K562 (cell line): ENCODE results near the gene TENT4B. TPM values are rescaled to one million over a fixed set of nuclear protein-coding genes. Genes with fewer than 3 reads are reported as not detected.

Source experiments
- ATAC-seq: fragments of 200-7000 bp; cut with Tn5 transposase; 3 replicates; pipeline ENCODE4 v1.9.1; 2020; ENCODE audit warnings: moderate library complexity
- BruUV-seq: library from RNA; stranded (reverse); fragments of 400-500 nt; replicated peaks from 2 replicates; lab custom pipeline; 2021; lab: Mats Ljungman, UMichigan
- CTCF ChIA-PET: fragments of 300-600 bp; formaldehyde crosslinking; extraction: SDS; loops from one replicate; lab custom pipeline; 2021; ENCODE audit warnings: low intra/inter-chr PET ratio; lab: Yijun Ruan, JAX
- POLR2A ChIA-PET: fragments of 300-600, 350-650 bp; sonication (Branson Sonifier 250); formaldehyde crosslinking; extraction: SDS; loops from one replicate; lab custom pipeline; 2021; ENCODE audit warnings: antibody characterized with exemption, inconsistent platforms; lab: Yijun Ruan, JAX
- DNase-seq, 4 experiments: peaks; one replicate each; pipeline versions ENCODE4 v3.0.0 to v3.0.0-alpha.2; 2011 to 2018; ENCODE audit warnings: low spot score in 3 of 4, mixed read lengths in 3 of 4; ENCODE audit errors: extremely low read depth in 1 of 4
- FAIRE-seq: peaks from 2 replicates; lab custom pipeline; 2011; peaks lifted over from hg19 to GRCh38; lab: Jason Lieb, UNC
- H2AFZ ChIP-seq: 2 replicates; pipeline ENCODE4 v1.6.0; 2011; ENCODE audit warnings: low read depth, low read length, control low read depth, inconsistent platforms
- H3K27ac ChIP-seq: fragments of 200-600 bp; 3 replicates; pipeline ENCODE4 v1.8.0; 2011; ENCODE audit warnings: low read depth, mild to moderate bottlenecking, control low read depth, inconsistent platforms, low read length, moderate library complexity, mixed read lengths; ENCODE audit errors: extremely low read depth
- H3K27me3 ChIP-seq, 2 experiments: fragments of 300-600 bp in 1 of 2; 2 replicates in 1 of 2; 3 replicates in 1 of 2; pipeline versions ENCODE4 v1.6.0 to v1.8.0; 2011; ENCODE audit warnings: inconsistent platforms in 2 of 2, low read length in 2 of 2, mild to moderate bottlenecking in 1 of 2, mixed read lengths in 1 of 2, moderate library complexity in 1 of 2; ENCODE audit not compliant: control insufficient read depth in 2 of 2, insufficient read depth in 2 of 2
- H3K36me3 ChIP-seq: fragments of 300-600 bp; 3 replicates; pipeline ENCODE4 v1.8.0; 2011; ENCODE audit warnings: mild to moderate bottlenecking, low read length, inconsistent platforms; ENCODE audit not compliant: control insufficient read depth, insufficient read depth
- H3K4me1 ChIP-seq, 2 experiments: fragments of 200-600 bp in 1 of 2; replicated peaks in 1 of 2; 2 replicates in 1 of 2; 3 replicates in 1 of 2; pipeline versions ENCODE4 v1.5.1 to v1.8.0; 2011; ENCODE audit warnings: inconsistent platforms in 2 of 2, low read length in 2 of 2, mild to moderate bottlenecking in 1 of 2, mixed read lengths in 1 of 2, moderate library complexity in 1 of 2; ENCODE audit not compliant: control insufficient read depth in 2 of 2, insufficient read depth in 2 of 2
- H3K4me2 ChIP-seq: 2 replicates; pipeline ENCODE4 v1.6.1; 2011; ENCODE audit warnings: low read length, control low read depth, inconsistent platforms, mixed read lengths; ENCODE audit not compliant: insufficient read depth
- H3K4me3 ChIP-seq: fragments of 200-600 bp; sonication (generic), shearing (Covaris generic); 2 replicates; pipeline ENCODE4 v1.5.1; 2016; ENCODE audit warnings: control low read depth, inconsistent platforms
- H3K79me2 ChIP-seq: fragments of 200-600 bp; 3 replicates; pipeline ENCODE4 v1.8.0; 2011; ENCODE audit warnings: low read length, inconsistent platforms; ENCODE audit not compliant: control insufficient read depth, insufficient read depth
- H3K9ac ChIP-seq, 2 experiments: 2 replicates each; pipeline versions ENCODE4 v1.6.0 to v1.6.1; 2011; ENCODE audit warnings: low read depth in 2 of 2, low read length in 2 of 2, control low read depth in 1 of 2, inconsistent platforms in 1 of 2, mild to moderate bottlenecking in 1 of 2, mixed read lengths in 1 of 2; ENCODE audit not compliant: insufficient read depth in 1 of 2
- H3K9me1 ChIP-seq: one replicate; pipeline ENCODE4 v1.6.0; 2011; ENCODE audit warnings: inconsistent platforms, mild to moderate bottlenecking, low read length, moderate library complexity; ENCODE audit not compliant: control insufficient read depth, insufficient read depth
- H3K9me3 ChIP-seq: replicated peaks from 2 replicates; pipeline ENCODE4 v1.5.1; 2011; ENCODE audit warnings: low read depth, low read length, inconsistent platforms; ENCODE audit not compliant: control insufficient read depth, insufficient read depth
- H4K20me1 ChIP-seq: replicated peaks from 2 replicates; pipeline ENCODE4 v1.6.1; 2011; ENCODE audit warnings: low read length, inconsistent platforms, mixed read lengths; ENCODE audit not compliant: control insufficient read depth, insufficient read depth
- ELF4 ChIP-seq: fragments of 450-650 bp; formaldehyde crosslinking; IDR thresholded peaks from 2 replicates; pipeline ENCODE4 v1.4.0; 2022; ENCODE audit warnings: missing genetic modification characterization
- ETV6 ChIP-seq, 3 experiments: fragments of 150-350 bp in 1 of 3; sonication (generic) in 1 of 3; formaldehyde crosslinking in 1 of 3; IDR thresholded peaks; 2 replicates each; pipeline versions ENCODE4 v1.6.1 to v1.8.0; 2014 to 2022; ENCODE audit warnings: borderline replicate concordance in 2 of 3, low read depth in 2 of 3, antibody characterized with exemption in 1 of 3, low read length in 1 of 3, mild to moderate bottlenecking in 1 of 3, missing genetic modification reagents in 1 of 3
- PHB2 ChIP-seq: fragments of 450-650 bp; IDR thresholded peaks from 2 replicates; pipeline ENCODE4 v1.6.1; 2017; ENCODE audit warnings: low read depth
- TBP ChIP-seq: optimal IDR thresholded peaks from 2 replicates; pipeline ENCODE3; 2011; ENCODE audit warnings: low read depth, low read length, improper control_type of control experiment
- TCF7L2 ChIP-seq: fragments of 150-350 bp; IDR thresholded peaks from 2 replicates; pipeline ENCODE4 v1.6.1; 2016; ENCODE audit warnings: low read depth, mild to moderate bottlenecking, low read length, moderate library complexity
- ZSCAN32 ChIP-seq: fragments of 450-650 bp; formaldehyde crosslinking; IDR thresholded peaks from 2 replicates; pipeline ENCODE4 v1.4.0; 2020; ENCODE audit warnings: mild to moderate bottlenecking, moderate library complexity
- WGBS: fragments of 100-300 bp; shearing (Covaris generic); methylation state at CpG from one replicate; pipeline ENCODE4 v1.1.6; 2016; ENCODE audit warnings: low coverage, mixed read lengths; ENCODE audit not compliant: insufficient coverage; ENCODE audit errors: missing lambda C conversion rate; 5-methylcytosine and 5-hydroxymethylcytosine counted together
- in situ Hi-C: fragments of 300-500 bp; cut with MboI; formaldehyde crosslinking; loops from 4 replicates; pipeline ENCODE4 v1.15.0; 2018; ENCODE audit warnings: inconsistent platforms, mixed read lengths
- intact Hi-C: fragments of 100-400 bp; cut with micrococcal nuclease; formaldehyde crosslinking; loops from 2 replicates; pipeline ENCODE4 v1.14.2; 2022
- polyA plus RNA-seq, 8 experiments: library from polyadenylated mRNA; depleted of rRNA in 4 of 8; stranded (reverse) in 5 of 8; unstranded in 3 of 8; fragments of >200 nt; fragmentation: Nextera tagmentation in 2 of 8; fragmentation: Illumina TruSeq in 1 of 8; extraction: Ambion mirVana in 2 of 8; extraction: Trizol in 1 of 8; gene quantifications; 2 replicates each; pipeline versions ENCODE4 v1.2.1 to v1.2.3, GENCODE V29; 2011 to 2014; ENCODE audit warnings: inconsistent platforms in 1 of 8, missing spikeins in 1 of 8
- total RNA-seq, 7 experiments: library from RNA; depleted of rRNA in 6 of 7; stranded (reverse); fragments of >200 nt in 6 of 7; fragmentation: Illumina TruSeq in 2 of 7; extraction: Trizol in 2 of 7; gene quantifications; 2 replicates each; pipeline versions ENCODE4 v1.2.1 to v1.2.3, GENCODE V29; 2011 to 2021; ENCODE audit warnings: low replicate concordance in 1 of 7
- TF ChIP-seq, protein P1 (sequence below): fragments of 250-450 bp; sonication (Bioruptor Pico); IDR thresholded peaks from 2 replicates; pipeline ENCODE4 v1.9.0; 2021; ENCODE audit warnings: mild to moderate bottlenecking, inconsistent platforms

The TENT4B gene
- total and polyA plus RNA-seq, 9 of the 15 experiments (the other 6 are each of a cell fraction or from before 2014, with no cell fraction given) = 5.2 to 8.4 (median 7.0) TPM

GRCh38 chr16:50213939-50214519 is 60.9 kb downstream of the TENT4B start (continued):
- TF ChIP-seq ETV6 (IDR thresholded peaks at IDR 0.05; ENCODE audit: borderline replicate concordance in 1 of 2, low read depth in 2 of 2, low read length in 1 of 2) = no peak
- TF ChIP-seq ETV6 (CRISPR knock-in tag; IDR thresholded peaks at IDR 0.05; ENCODE audit: borderline replicate concordance) = no peak

- H3K4me1 ChIP-seq = no peaks in the 10 kb centered on the region; a peak in 1 of 5 replicates
- TF ChIP-seq TCF7L2 (no peak), ZSCAN32 (CRISPR knock-in tag) (no peak), PHB2 (no peak), TBP (no peak), ELF4 (CRISPR knock-in tag) (no peak)
- TF ChIP-seq, protein P1, sequence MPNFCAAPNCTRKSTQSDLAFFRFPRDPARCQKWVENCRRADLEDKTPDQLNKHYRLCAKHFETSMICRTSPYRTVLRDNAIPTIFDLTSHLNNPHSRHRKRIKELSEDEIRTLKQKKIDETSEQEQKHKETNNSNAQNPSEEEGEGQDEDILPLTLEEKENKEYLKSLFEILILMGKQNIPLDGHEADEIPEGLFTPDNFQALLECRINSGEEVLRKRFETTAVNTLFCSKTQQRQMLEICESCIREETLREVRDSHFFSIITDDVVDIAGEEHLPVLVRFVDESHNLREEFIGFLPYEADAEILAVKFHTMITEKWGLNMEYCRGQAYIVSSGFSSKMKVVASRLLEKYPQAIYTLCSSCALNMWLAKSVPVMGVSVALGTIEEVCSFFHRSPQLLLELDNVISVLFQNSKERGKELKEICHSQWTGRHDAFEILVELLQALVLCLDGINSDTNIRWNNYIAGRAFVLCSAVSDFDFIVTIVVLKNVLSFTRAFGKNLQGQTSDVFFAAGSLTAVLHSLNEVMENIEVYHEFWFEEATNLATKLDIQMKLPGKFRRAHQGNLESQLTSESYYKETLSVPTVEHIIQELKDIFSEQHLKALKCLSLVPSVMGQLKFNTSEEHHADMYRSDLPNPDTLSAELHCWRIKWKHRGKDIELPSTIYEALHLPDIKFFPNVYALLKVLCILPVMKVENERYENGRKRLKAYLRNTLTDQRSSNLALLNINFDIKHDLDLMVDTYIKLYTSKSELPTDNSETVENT (CRISPR knock-in tag) = no peak
- TF ChIP-seq, all 486 proteins: peak for 0
- WGBS = 89% methylated on average over 4 of the region's 4 CpGs
- Histone ChIP-seq H3K27ac (no peak overlapping the region), H3K79me2 (no peaks in the 10 kb centered on the region), H4K20me1 (peaks cover 3% of the 10 kb centered on the region; the same call in 1 of the 2 replicates), H3K4me2 (no peak overlapping the region), H3K4me3 (no peak overlapping the region), H3K9me3 (no peaks in the 10 kb centered on the region), H2AFZ (no peak overlapping the region), H3K9me1 (no peaks in the 10 kb centered on the region), H3K36me3 (peaks cover 64% of the 10 kb centered on the region), H3K9ac (no peak overlapping the region), H3K27me3 (no peaks in the 10 kb centered on the region)
- FAIRE-seq (no peak), ATAC-seq (no peak), DNase-seq (no peak)
- intact Hi-C loops (loop anchor here (2.0 kb wide), 1 partner anchor 449 kb away; no protein-coding TSS in a partner anchor), in situ Hi-C loops (loop anchor here (10.0 to 25.0 kb wide), 2 partner anchors 139 to 297 kb away; no protein-coding TSS in a partner anchor)
- CTCF ChIA-PET = no interaction called here
- POLR2A ChIA-PET = no interaction called here
- no TSS peak for BruUV-seq
Measured at GRCh38 chr16:50215680-50216079, 62.6 kb downstream of the TENT4B start.
